Neural progenitor cell (in vitro differentiated cells): ENCODE measurements around the gene LGALS9C.
"Not testable (repeated sequence)": the region's sequence is repeated elsewhere in the genome, so short reads cannot be mapped to it uniquely, and the experiment has no call there.

Experiments
- EZH2 ChIP-seq: fragments of 200-600 bp; sonication (generic); IDR thresholded peaks from 2 replicates; pipeline ENCODE4 v1.6.1; 2017; ENCODE audit warnings: antibody characterized with exemption, mild to moderate bottlenecking, moderate library complexity
- TF ChIP-seq, protein P1 (sequence below): fragments of 200-600 bp; sonication (generic); IDR thresholded peaks from 2 replicates; pipeline ENCODE4 v1.5.1; 2017; ENCODE audit warnings: antibody characterized with exemption, mild to moderate bottlenecking

DNA sequence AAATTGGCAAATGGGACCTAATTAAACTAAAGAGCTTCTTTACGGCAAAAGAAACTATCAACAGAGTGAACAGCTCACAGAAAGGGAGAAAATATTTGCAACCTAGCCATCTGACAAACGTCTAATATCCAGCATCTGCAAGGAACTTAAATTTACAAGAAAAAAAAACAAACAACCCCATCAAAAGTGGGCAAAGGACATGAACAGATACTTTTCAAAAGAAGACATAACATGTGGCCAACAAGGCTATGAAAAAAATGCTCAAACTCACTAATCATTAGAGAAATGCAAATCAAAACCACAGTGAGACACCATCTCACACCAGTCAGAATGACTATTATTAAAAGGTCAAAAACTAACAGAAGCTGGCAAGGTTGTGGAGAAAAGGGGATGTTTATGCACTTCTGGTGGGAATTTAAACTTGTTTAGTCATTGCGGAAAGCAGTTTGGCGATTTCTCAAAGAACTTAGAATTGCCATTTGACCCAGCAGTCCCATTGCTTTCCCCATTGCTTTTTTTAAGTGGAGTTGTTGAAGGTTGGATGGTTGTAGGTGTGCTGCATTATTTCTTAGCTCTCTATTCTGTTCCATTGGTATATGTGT is 52.4 kb downstream of the LGALS9C start:
- TF ChIP-seq, protein P1, sequence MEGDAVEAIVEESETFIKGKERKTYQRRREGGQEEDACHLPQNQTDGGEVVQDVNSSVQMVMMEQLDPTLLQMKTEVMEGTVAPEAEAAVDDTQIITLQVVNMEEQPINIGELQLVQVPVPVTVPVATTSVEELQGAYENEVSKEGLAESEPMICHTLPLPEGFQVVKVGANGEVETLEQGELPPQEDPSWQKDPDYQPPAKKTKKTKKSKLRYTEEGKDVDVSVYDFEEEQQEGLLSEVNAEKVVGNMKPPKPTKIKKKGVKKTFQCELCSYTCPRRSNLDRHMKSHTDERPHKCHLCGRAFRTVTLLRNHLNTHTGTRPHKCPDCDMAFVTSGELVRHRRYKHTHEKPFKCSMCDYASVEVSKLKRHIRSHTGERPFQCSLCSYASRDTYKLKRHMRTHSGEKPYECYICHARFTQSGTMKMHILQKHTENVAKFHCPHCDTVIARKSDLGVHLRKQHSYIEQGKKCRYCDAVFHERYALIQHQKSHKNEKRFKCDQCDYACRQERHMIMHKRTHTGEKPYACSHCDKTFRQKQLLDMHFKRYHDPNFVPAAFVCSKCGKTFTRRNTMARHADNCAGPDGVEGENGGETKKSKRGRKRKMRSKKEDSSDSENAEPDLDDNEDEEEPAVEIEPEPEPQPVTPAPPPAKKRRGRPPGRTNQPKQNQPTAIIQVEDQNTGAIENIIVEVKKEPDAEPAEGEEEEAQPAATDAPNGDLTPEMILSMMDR = not testable (repeated sequence)
- TF ChIP-seq EZH2 = not testable (repeated sequence)
